Hepatocyte (in vitro differentiated cells): ENCODE data around the gene GCNA. TPM values are rescaled to one million over a fixed set of nuclear protein-coding genes. Genes with fewer than 3 reads are reported as not detected.
A peak's percentile ranks its signal among the peaks of the same experiment; 100 is the strongest.
"Not testable (repeated sequence)": the region's sequence is repeated elsewhere in the genome, so short reads cannot be mapped to it uniquely, and the experiment has no call there.

Experiments
- DNase-seq: peaks from one replicate; pipeline ENCODE4 v3.0.0-alpha.2; 2016; ENCODE audit warnings: low spot score
- H2AFZ ChIP-seq: fragments of 200-600 bp; sonication (generic); 2 replicates; pipeline ENCODE4 v1.6.0; 2016; ENCODE audit warnings: antibody characterized with exemption, mild to moderate bottlenecking
- H3K27ac ChIP-seq: fragments of 200-600 bp; sonication (generic); 2 replicates; pipeline ENCODE4 v1.5.1; 2016; ENCODE audit warnings: mild to moderate bottlenecking
- H3K27me3 ChIP-seq: fragments of 200-600 bp; sonication (generic); 2 replicates; pipeline ENCODE4 v1.6.1; 2016
- H3K36me3 ChIP-seq: fragments of 200-600 bp; sonication (generic); replicated peaks from 2 replicates; pipeline ENCODE4 v1.5.1; 2016; ENCODE audit warnings: low read depth; ENCODE audit not compliant: insufficient read depth
- H3K4me1 ChIP-seq: fragments of 200-600 bp; sonication (generic); 2 replicates; pipeline ENCODE4 v1.5.1; 2016; ENCODE audit warnings: mild to moderate bottlenecking, moderate library complexity; ENCODE audit not compliant: insufficient read depth
- H3K4me2 ChIP-seq: fragments of 200-600 bp; sonication (generic); 2 replicates; pipeline ENCODE4 v1.6.0; 2016
- H3K4me3 ChIP-seq: fragments of 200-600 bp; sonication (generic); 2 replicates; pipeline ENCODE4 v1.5.1; 2016; ENCODE audit warnings: mild to moderate bottlenecking
- H3K79me2 ChIP-seq: fragments of 200-600 bp; sonication (generic); 2 replicates; pipeline ENCODE4 v1.6.0; 2017; ENCODE audit warnings: mild to moderate bottlenecking
- H3K9me2 ChIP-seq: fragments of 200-600 bp; sonication (generic); replicated peaks from 2 replicates; pipeline ENCODE4 v1.6.0; 2017; ENCODE audit warnings: mild to moderate bottlenecking; ENCODE audit not compliant: insufficient read depth
- H3K9me3 ChIP-seq: fragments of 200-600 bp; sonication (generic); 2 replicates; pipeline ENCODE4 v1.5.1; 2016; ENCODE audit warnings: low read depth, mild to moderate bottlenecking
- H4K20me1 ChIP-seq: fragments of 200-600 bp; sonication (generic); 2 replicates; pipeline ENCODE4 v1.6.0; 2016; ENCODE audit warnings: mild to moderate bottlenecking; ENCODE audit not compliant: insufficient read depth, poor library complexity, severe bottlenecking
- CTCF ChIP-seq: fragments of 200-600 bp; sonication (generic); IDR thresholded peaks from 2 replicates; pipeline ENCODE4 v1.5.1; 2016; ENCODE audit warnings: antibody characterized with exemption, mild to moderate bottlenecking; ENCODE audit not compliant: poor library complexity
- EZH2 ChIP-seq: fragments of 200-600 bp; sonication (generic); IDR thresholded peaks from 2 replicates; pipeline ENCODE4 v1.6.1; 2016; ENCODE audit warnings: antibody characterized with exemption, mild to moderate bottlenecking, borderline replicate concordance
- EZH2phosphoT487 ChIP-seq: fragments of 200-600 bp; sonication (generic); IDR thresholded peaks from one replicate; pipeline ENCODE4 v1.6.1; 2018; ENCODE audit warnings: antibody characterized with exemption, mild to moderate bottlenecking, low read depth, moderate library complexity; ENCODE audit not compliant: unreplicated experiment, severe bottlenecking
- WGBS: methylation state at CpG from one replicate; pipeline ENCODE4 v1.1.6; 2016; ENCODE audit warnings: low lambda C conversion rate; ENCODE audit errors: missing lambda C conversion rate; 5-methylcytosine and 5-hydroxymethylcytosine counted together
- polyA plus RNA-seq: library from polyadenylated mRNA; unstranded; fragments of >200 nt; fragmentation: Nextera tagmentation; extraction: Ambion mirVana; gene quantifications from 2 replicates; pipeline ENCODE4 v1.2.1, GENCODE V29; 2016
- total RNA-seq: library from RNA; depleted of rRNA; stranded (reverse); fragments of >200 nt; gene quantifications from 2 replicates; pipeline ENCODE4 v1.2.3, GENCODE V29; 2014

The GCNA gene
- total and polyA plus RNA-seq, 2 experiments from 2014 or later, result 0.42 to 0.50 TPM

DNA sequence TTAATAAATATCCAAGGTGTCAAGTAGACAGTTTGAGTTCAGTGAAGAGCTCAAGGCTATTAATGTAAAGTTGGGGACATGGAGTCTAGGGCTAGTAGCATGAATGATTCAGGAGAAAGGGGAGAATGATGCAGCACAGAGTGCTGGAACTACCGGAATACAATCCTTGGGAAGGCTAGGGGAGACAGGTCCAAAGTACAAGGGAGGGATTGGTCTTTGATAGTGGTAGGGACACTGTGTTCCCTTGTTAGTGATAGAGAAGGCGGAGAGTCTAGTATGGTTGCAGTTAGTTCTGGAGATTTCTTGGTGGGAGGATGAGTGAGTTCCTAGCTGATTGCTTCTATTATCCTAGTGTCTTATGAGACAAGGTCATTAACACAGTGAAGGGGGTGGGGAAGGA, 8.7 kb downstream of the GCNA start:
- H3K9me2 ChIP-seq, result no peaks in the 10 kb centered on the region
- H3K4me1 ChIP-seq, result no peaks in the 10 kb centered on the region
- H3K4me2 ChIP-seq, result no peak overlapping the region
- DNase-seq, result peak; percentile 32
- no peak overlapping the region for H2AFZ ChIP-seq
- no peaks in the 10 kb centered on the region for H3K27me3 ChIP-seq
- no peaks in the 10 kb centered on the region for H4K20me1 ChIP-seq
- no peaks in the 10 kb centered on the region for H3K9me3 ChIP-seq
- no peak overlapping the region for H3K27ac ChIP-seq
- no peaks in the 10 kb centered on the region for H3K36me3 ChIP-seq
- H3K79me2 ChIP-seq, result no peaks in the 10 kb centered on the region
- H3K4me3 ChIP-seq, result no peak overlapping the region
- TF ChIP-seq EZH2phosphoT487 (no peak), EZH2 (no peak), CTCF (no peak)
- WGBS, result 68% methylated on average over 2 of the region's 2 CpGs

DNA sequence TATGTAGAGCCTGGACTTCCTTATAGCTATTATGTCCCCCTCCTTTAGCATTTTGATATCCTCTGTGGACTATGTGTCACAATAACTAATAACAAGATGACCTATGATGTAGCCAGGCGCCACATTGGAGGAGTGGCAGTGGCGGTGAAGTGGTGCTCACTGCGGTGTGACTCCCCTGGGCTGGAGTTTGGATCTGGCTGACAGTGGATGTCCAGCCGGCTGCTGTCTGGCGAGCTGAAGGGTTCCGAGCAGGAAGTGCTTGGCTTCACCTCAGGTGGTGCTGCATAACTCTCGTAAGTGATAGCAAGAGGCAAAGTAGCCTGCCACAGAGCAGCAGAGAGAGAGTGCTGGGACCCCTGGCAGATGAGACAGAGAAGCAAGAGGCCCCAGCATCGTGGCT, 15.0 kb downstream of the GCNA start:
- DNase-seq, H3K4me2 ChIP-seq, H4K20me1 ChIP-seq, H3K36me3 ChIP-seq, H2AFZ ChIP-seq, H3K9me3 ChIP-seq, H3K27ac ChIP-seq, H3K9me2 ChIP-seq, H3K79me2 ChIP-seq, H3K27me3 ChIP-seq, H3K4me3 ChIP-seq, H3K4me1 ChIP-seq: not testable (repeated sequence)
- WGBS, result 75% methylated on average over 7 of the region's 8 CpGs

DNA sequence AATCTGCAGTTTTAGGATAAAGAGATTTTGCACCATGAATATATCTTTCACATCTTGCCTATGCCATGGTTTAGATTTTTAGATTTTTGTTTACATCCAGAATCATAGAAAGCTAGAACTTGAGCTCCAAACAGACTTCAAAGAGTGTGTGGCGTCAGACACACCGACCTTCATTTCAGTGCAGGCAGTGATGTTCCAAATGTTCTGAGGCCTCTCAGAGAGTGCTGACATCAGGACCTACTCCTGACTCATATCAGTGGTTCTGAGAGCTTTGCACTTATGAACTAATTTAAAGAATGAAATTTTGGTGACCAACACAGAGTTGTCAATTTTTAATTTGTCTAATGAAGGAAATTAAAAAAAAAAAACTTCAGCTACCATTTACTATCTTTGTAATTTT, 21.7 kb downstream of the GCNA start:
- 81% methylated on average over 2 of the region's 2 CpGs for WGBS

GRCh38 chrX:71603618-71604017, 25.4 kb downstream of the GCNA start:
- Histone ChIP-seq H3K36me3 (peaks cover 3% of the 10 kb centered on the region), H3K27ac (no peak overlapping the region), H3K9me3 (no peaks in the 10 kb centered on the region), H3K79me2 (no peaks in the 10 kb centered on the region), H3K4me3 (no peak overlapping the region), H3K27me3 (no peaks in the 10 kb centered on the region), H3K4me2 (no peak overlapping the region), H4K20me1 (no peaks in the 10 kb centered on the region), H3K9me2 (no peaks in the 10 kb centered on the region), H3K4me1 (no peaks in the 10 kb centered on the region), H2AFZ (no peak overlapping the region)
- TF ChIP-seq EZH2phosphoT487 (no peak), CTCF (no peak), EZH2 (no peak)
- WGBS, result 88% methylated on average over 31 of the region's 33 CpGs
- DNase-seq, result no peak

More for the DNA sequence above, 21.7 kb downstream of the GCNA start:
- Histone ChIP-seq H3K4me2 (no peak overlapping the region), H3K4me3 (no peak overlapping the region), H2AFZ (no peak overlapping the region), H3K27ac (no peak overlapping the region), H3K9me2 (no peaks in the 10 kb centered on the region), H3K9me3 (no peaks in the 10 kb centered on the region), H3K4me1 (no peaks in the 10 kb centered on the region), H3K79me2 (no peaks in the 10 kb centered on the region), H3K36me3 (peaks cover 3% of the 10 kb centered on the region), H3K27me3 (no peaks in the 10 kb centered on the region), H4K20me1 (no peaks in the 10 kb centered on the region)
- no peak for TF ChIP-seq CTCF
- TF ChIP-seq EZH2phosphoT487, result no peak
- no peak for TF ChIP-seq EZH2
- no peak for DNase-seq
